Neuronal stem cell (in vitro differentiated cells): ENCODE measurements around the gene PRDM1.

Experiments
- DNase-seq: peaks from one replicate; pipeline ENCODE4 v3.0.0-alpha.2; 2013; ENCODE audit warnings: low spot score
- H2AFZ ChIP-seq: one replicate; pipeline ENCODE4 v1.6.1; 2013; ENCODE audit warnings: mild to moderate bottlenecking, low read length, inconsistent platforms
- H2AK5ac ChIP-seq: 2 replicates; pipeline ENCODE4 v1.6.1; 2013; ENCODE audit warnings: low read depth, mild to moderate bottlenecking, inconsistent platforms, low read length, moderate library complexity, mixed read lengths
- H2BK120ac ChIP-seq: 2 replicates; pipeline ENCODE4 v1.6.1; 2013; ENCODE audit warnings: low read depth, mild to moderate bottlenecking, inconsistent platforms, low read length, moderate library complexity, mixed read lengths
- H2BK12ac ChIP-seq: one replicate; pipeline ENCODE4 v1.6.1; 2013; ENCODE audit warnings: low read length, inconsistent platforms
- H2BK15ac ChIP-seq: 2 replicates; pipeline ENCODE4 v1.6.1; 2013; ENCODE audit warnings: mild to moderate bottlenecking, low read length, inconsistent platforms, mixed read lengths
- H2BK5ac ChIP-seq: one replicate; pipeline ENCODE4 v1.6.1; 2013; ENCODE audit warnings: inconsistent platforms, mild to moderate bottlenecking, low read length, moderate library complexity
- H3K14ac ChIP-seq: one replicate; pipeline ENCODE4 v1.6.1; 2013; ENCODE audit warnings: low read length, inconsistent platforms
- H3K18ac ChIP-seq: 2 replicates; pipeline ENCODE4 v1.6.1; 2013; ENCODE audit warnings: low read length, inconsistent platforms
- H3K23ac ChIP-seq: 2 replicates; pipeline ENCODE4 v1.6.1; 2013; ENCODE audit warnings: low read depth, mild to moderate bottlenecking, mixed read lengths, low read length, inconsistent platforms; ENCODE audit not compliant: poor library complexity
- H3K27ac ChIP-seq: replicated peaks from 3 replicates; pipeline ENCODE4 v1.5.1; 2013; ENCODE audit warnings: low read length, inconsistent platforms
- H3K27me3 ChIP-seq, 3 experiments: 2 replicates each; pipeline ENCODE4 v1.6.1; 2013; ENCODE audit warnings: low read length in 3 of 3, mild to moderate bottlenecking in 2 of 3, inconsistent platforms in 1 of 3, low read depth in 1 of 3, mixed read lengths in 1 of 3, moderate library complexity in 1 of 3; ENCODE audit not compliant: control insufficient read depth in 3 of 3, insufficient read depth in 3 of 3
- H3K36me3 ChIP-seq, 2 donors: replicated peaks in 1 of 2; 2 replicates each; pipeline ENCODE4 v1.6.1; 2013; ENCODE audit warnings: low read length in 2 of 2; ENCODE audit not compliant: control insufficient read depth in 2 of 2, insufficient read depth in 2 of 2
- H3K4ac ChIP-seq: 2 replicates; pipeline ENCODE4 v1.6.1; 2013; ENCODE audit warnings: inconsistent platforms, mild to moderate bottlenecking, low read length, moderate library complexity
- H3K4me1 ChIP-seq, 2 donors: 1 replicate in 1 of 2; 2 replicates in 1 of 2; pipeline ENCODE4 v1.6.1; 2013; ENCODE audit warnings: low read length in 2 of 2, low read depth in 1 of 2; ENCODE audit not compliant: control insufficient read depth in 2 of 2, insufficient read depth in 1 of 2
- H3K4me2 ChIP-seq: one replicate; pipeline ENCODE4 v1.6.1; 2013; ENCODE audit warnings: mild to moderate bottlenecking, low read length, inconsistent platforms; ENCODE audit not compliant: insufficient read depth, poor library complexity, severe bottlenecking
- H3K4me3 ChIP-seq, 2 donors: 2 replicates each; pipeline ENCODE4 v1.5.1; 2013; ENCODE audit warnings: low read length in 2 of 2, mild to moderate bottlenecking in 2 of 2, inconsistent platforms in 1 of 2, moderate library complexity in 1 of 2
- H3K79me1 ChIP-seq: one replicate; pipeline ENCODE4 v1.6.1; 2013; ENCODE audit warnings: low read depth, mild to moderate bottlenecking, inconsistent platforms, low read length, moderate library complexity
- H3K9ac ChIP-seq: one replicate; pipeline ENCODE4 v1.6.1; 2013; ENCODE audit warnings: mild to moderate bottlenecking, low read depth, low read length, inconsistent platforms; ENCODE audit not compliant: poor library complexity
- H3K9me3 ChIP-seq, 2 donors: replicated peaks in 1 of 2; 2 replicates each; pipeline versions ENCODE3 to v1.6.1; 2013; ENCODE audit warnings: low read length in 2 of 2, mild to moderate bottlenecking in 2 of 2, inconsistent platforms in 1 of 2, low read depth in 1 of 2, mixed read lengths in 1 of 2, moderate library complexity in 1 of 2; ENCODE audit not compliant: control insufficient read depth in 2 of 2, insufficient read depth in 1 of 2
- H4K8ac ChIP-seq: one replicate; pipeline ENCODE4 v1.6.1; 2013; ENCODE audit warnings: low read depth, mild to moderate bottlenecking, inconsistent platforms, low read length, moderate library complexity
- H4K91ac ChIP-seq: one replicate; pipeline ENCODE4 v1.6.1; 2013; ENCODE audit warnings: low read length, low read depth, mild to moderate bottlenecking, inconsistent platforms; ENCODE audit not compliant: poor library complexity
- WGBS, 2 donors: extraction: QIAGEN DNeasy Blood & Tissue Kit; methylation state at CpG; one replicate each; pipeline ENCODE4 v1.1.7; 2013; ENCODE audit warnings: missing lambda C conversion rate in 2 of 2, mixed read lengths in 1 of 2; ENCODE audit not compliant: insufficient read length in 2 of 2, insufficient replicate concordance in 1 of 2; ENCODE audit errors: extremely low coverage in 2 of 2; 5-methylcytosine and 5-hydroxymethylcytosine counted together

Gene PRDM1

DNA sequence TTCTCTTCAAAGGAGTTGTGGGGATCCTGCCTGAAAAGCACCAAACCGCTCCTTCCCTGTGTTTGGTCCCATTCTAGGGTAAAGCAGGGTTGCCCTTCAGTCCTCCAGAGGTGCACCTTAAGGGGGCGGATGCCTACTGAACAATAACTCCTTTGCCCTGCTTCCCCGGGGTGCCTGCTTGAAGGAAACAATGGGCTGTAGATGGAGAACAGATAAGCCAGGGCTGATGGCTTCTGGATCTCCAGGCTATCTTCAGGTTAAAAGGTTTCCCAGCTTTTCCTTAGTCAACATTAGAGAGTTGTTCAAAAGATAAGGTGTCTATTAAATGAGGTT, 5.4 kb upstream of the PRDM1 start:
- H3K23ac ChIP-seq, result no peak overlapping the region
- H3K14ac ChIP-seq, result no peak overlapping the region
- H3K4me3 ChIP-seq, result no peak overlapping the region
- H4K91ac ChIP-seq, result no peak overlapping the region
- H3K27me3 ChIP-seq, result peaks cover 0 to 57% (median 0%) of the 10 kb centered on the region in 3 experiments
- H3K9ac ChIP-seq, result no peak overlapping the region
- no peaks in the 10 kb centered on the region for H3K36me3 ChIP-seq
- H2AK5ac ChIP-seq, result no peak overlapping the region
- no peak overlapping the region for H2BK12ac ChIP-seq
- no peak overlapping the region for H2BK120ac ChIP-seq
- H2BK15ac ChIP-seq, result no peak overlapping the region
- H4K8ac ChIP-seq, result no peak overlapping the region
- DNase-seq, result no peak
- no peak overlapping the region for H3K18ac ChIP-seq
- no peak overlapping the region for H3K4ac ChIP-seq
- no peaks in the 10 kb centered on the region for H3K9me3 ChIP-seq
- no peak overlapping the region for H3K27ac ChIP-seq
- no CpG with 5 or more reads among the region's 3 CpGs for WGBS, 2 donors
- no peak overlapping the region for H2BK5ac ChIP-seq
- H3K4me2 ChIP-seq, result no peak overlapping the region
- H3K4me1 ChIP-seq, result peaks cover 0 to 18% of the 10 kb centered on the region in 2 donors
- no peaks in the 10 kb centered on the region for H3K79me1 ChIP-seq
- H2AFZ ChIP-seq, result no peak overlapping the region

DNA sequence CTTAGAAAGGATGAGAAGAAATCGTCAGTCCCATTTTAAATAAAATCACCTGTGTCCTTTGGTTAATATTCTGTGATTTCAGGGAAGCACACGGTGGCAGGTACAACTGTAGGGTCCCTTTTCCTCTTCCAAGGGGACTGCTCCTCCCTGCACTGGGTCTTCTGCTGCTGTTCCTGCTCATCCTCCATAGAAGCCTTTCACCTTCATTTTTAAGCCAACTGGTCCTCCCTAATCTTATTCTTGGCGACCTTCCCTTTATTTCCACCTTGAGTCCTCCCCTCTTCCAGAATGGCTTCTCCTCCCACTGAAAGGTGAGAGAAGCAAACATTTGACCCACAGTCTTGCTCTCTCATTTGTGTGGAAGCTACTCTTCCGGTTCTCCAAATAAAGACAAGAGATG, 4.4 kb upstream of the PRDM1 start:
- Histone ChIP-seq H2BK120ac (no peak overlapping the region), H3K4me3 (no peak overlapping the region), H3K79me1 (no peaks in the 10 kb centered on the region), H3K4me2 (no peak overlapping the region), H4K8ac (no peak overlapping the region), H2BK15ac (no peak overlapping the region), H3K18ac (no peak overlapping the region), H2AFZ (no peak overlapping the region), H3K36me3 (no peaks in the 10 kb centered on the region), H3K23ac (no peak overlapping the region), H2AK5ac (no peak overlapping the region), H3K14ac (no peak overlapping the region), H4K91ac (no peak overlapping the region), H3K4me1 (peaks cover 4 to 18% of the 10 kb centered on the region in 2 donors), H3K27me3 (peaks cover 0 to 67% (median 0%) of the 10 kb centered on the region in 3 experiments), H3K9ac (no peak overlapping the region), H3K9me3 (no peaks in the 10 kb centered on the region), H2BK12ac (no peak overlapping the region), H3K4ac (no peak overlapping the region), H2BK5ac (no peak overlapping the region), H3K27ac (no peak overlapping the region)
- WGBS, 2 donors, result no CpG with 5 or more reads among the region's 4 CpGs
- DNase-seq, result no peak

DNA sequence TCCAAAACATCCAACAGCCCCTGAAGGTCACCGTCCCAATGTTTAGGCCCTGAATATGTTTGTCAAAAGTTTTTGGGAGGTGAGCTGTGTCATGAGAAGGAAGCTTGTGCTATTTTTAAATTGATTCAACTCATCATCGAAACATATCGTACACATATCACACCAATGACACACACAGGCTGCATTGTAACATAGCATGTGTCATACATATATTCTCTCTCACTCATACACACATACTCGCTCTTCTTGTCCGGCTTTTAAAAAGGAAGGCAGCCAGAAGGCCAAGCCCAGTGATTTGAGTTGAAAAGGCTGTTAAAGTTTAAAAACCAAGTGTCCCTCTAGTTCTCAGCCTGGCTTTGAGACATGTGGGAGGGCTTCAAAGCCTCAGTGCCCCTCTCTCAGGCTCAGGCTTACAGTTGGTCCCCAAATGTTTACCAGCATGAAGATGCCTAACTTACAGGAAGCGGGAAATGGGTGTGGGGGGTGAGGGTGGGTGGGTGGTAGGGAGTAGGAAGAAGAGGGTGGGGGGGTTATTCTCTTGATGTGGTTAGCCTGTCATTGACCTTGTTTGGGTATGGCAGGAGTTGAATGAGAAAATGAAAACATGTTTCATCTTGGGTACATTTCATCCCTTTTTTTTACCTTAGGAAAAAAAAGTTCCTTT, 3.3 kb upstream of the PRDM1 start:
- no peak overlapping the region for H3K4me2 ChIP-seq
- H3K79me1 ChIP-seq, result no peaks in the 10 kb centered on the region
- H3K27me3 ChIP-seq, result peaks cover 0 to 69% (median 0%) of the 10 kb centered on the region in 3 experiments
- no peak overlapping the region for H3K18ac ChIP-seq
- H3K4me3 ChIP-seq, result no peak overlapping the region
- H3K4me1 ChIP-seq, result peaks cover 9 to 22% of the 10 kb centered on the region in 2 donors
- DNase-seq, result no peak
- H3K23ac ChIP-seq, result no peak overlapping the region
- H4K91ac ChIP-seq, result no peak overlapping the region
- H2BK120ac ChIP-seq, result no peak overlapping the region
- no peak overlapping the region for H3K9ac ChIP-seq
- no peaks in the 10 kb centered on the region for H3K9me3 ChIP-seq
- no peak overlapping the region for H2BK15ac ChIP-seq
- H3K27ac ChIP-seq, result no peak overlapping the region
- no peak overlapping the region for H2AFZ ChIP-seq
- H2BK12ac ChIP-seq, result no peak overlapping the region
- no CpG with 5 or more reads among the region's 6 CpGs for WGBS, 2 donors
- H3K4ac ChIP-seq, result no peak overlapping the region
- no peak overlapping the region for H4K8ac ChIP-seq
- H3K36me3 ChIP-seq, result no peaks in the 10 kb centered on the region
- no peak overlapping the region for H2BK5ac ChIP-seq
- no peak overlapping the region for H3K14ac ChIP-seq
- H2AK5ac ChIP-seq, result no peak overlapping the region

DNA sequence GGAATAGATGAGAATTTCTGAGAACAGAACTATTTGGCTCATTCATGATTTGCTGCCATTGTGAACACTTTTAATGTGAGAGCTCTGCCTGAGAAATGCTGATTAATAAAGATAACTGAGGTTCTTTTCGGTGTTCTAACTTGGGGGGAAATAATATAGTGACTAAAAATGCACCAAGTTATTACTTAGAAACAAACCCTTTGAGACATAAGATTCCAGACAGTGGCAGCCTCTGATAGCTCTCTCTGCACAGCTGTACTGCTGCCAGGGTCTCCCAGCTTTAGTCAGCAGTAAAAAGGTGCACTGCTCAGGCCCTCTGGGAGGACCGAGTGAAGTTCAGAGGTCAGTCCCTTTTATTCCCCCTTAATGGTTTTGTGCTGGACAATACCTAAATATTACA, 2.5 kb upstream of the PRDM1 start:
- no peak for DNase-seq
- H3K27ac ChIP-seq, result no peak overlapping the region
- H4K91ac ChIP-seq, result no peak overlapping the region
- no peak overlapping the region for H3K4me3 ChIP-seq
- H3K9ac ChIP-seq, result no peak overlapping the region
- H4K8ac ChIP-seq, result no peak overlapping the region
- no peak overlapping the region for H3K4ac ChIP-seq
- H3K4me1 ChIP-seq, result peaks cover 9 to 25% of the 10 kb centered on the region in 2 donors
- H3K14ac ChIP-seq, result no peak overlapping the region
- no peaks in the 10 kb centered on the region for H3K79me1 ChIP-seq
- H2AFZ ChIP-seq, result no peak overlapping the region
- WGBS, 2 donors, result no CpG with 5 or more reads among the region's 2 CpGs
- no peak overlapping the region for H2BK15ac ChIP-seq
- H2BK12ac ChIP-seq, result no peak overlapping the region
- H3K18ac ChIP-seq, result no peak overlapping the region
- H3K4me2 ChIP-seq, result no peak overlapping the region
- H2AK5ac ChIP-seq, result no peak overlapping the region
- H3K9me3 ChIP-seq, result no peaks in the 10 kb centered on the region
- no peaks in the 10 kb centered on the region for H3K36me3 ChIP-seq
- H3K27me3 ChIP-seq, result peaks cover 0 to 75% (median 0%) of the 10 kb centered on the region in 3 experiments
- H3K23ac ChIP-seq, result no peak overlapping the region
- no peak overlapping the region for H2BK5ac ChIP-seq
- no peak overlapping the region for H2BK120ac ChIP-seq
